Activated CD4-positive, alpha-beta T cell treated with anti-CD3 and anti-CD28 coated beads, Interleukin-2, amount 50 U/mL, for 4 hours (primary cell): Measurements from ENCODE around the gene DPP10.
"Not testable (repeated sequence)": the region's sequence is repeated elsewhere in the genome, so short reads cannot be mapped to it uniquely, and the experiment has no call there.

Experiments used
- DNase-seq, 2 experiments: peaks; one replicate each; pipeline ENCODE4 v3.0.0-alpha.2; 2020

The DPP10 gene

DNA sequence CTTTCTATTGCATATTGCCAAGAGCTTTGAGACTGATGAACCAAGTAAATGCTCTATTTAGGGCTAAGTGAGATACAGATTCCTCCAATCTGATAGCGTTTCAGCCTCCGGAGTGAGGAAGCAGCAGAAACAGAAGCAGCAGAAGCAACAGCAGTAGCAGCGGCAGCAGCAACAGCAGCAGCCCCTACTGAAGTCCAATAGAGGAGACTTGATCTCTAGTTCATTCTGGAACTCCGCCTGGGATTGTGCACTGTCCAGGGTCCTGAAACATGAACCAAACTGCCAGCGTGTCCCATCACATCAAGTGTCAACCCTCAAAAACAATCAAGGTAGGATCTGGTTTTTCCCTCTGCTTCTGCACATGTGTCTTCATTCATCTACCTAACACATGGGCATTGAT, at the start of gene DPP10:
TSS of gene DPP10 (plus strand) at position 132 of the 400 bp plus-strand sequence.
- DNase-seq: no peak

DNA sequence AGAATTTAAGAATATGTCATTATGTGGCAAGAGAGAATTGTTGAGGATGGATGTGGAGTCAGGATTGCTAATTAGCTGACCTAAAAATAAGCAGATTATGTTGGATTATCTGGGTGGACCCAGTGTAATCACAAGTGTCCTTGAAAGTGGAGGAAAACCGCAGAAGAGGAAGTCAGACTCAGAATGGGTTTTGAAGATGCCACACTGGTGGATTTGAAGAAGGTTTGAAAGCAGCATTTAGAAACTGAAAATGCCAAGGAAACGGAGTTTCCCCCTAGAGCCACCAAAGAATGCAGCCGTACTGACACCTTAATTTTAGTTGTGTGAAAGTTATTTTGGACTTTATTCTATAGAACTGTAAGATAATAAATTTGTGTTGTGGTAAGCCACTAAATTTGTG, 41.6 kb upstream of the DPP10 start:
- DNase-seq: no peak

DNA sequence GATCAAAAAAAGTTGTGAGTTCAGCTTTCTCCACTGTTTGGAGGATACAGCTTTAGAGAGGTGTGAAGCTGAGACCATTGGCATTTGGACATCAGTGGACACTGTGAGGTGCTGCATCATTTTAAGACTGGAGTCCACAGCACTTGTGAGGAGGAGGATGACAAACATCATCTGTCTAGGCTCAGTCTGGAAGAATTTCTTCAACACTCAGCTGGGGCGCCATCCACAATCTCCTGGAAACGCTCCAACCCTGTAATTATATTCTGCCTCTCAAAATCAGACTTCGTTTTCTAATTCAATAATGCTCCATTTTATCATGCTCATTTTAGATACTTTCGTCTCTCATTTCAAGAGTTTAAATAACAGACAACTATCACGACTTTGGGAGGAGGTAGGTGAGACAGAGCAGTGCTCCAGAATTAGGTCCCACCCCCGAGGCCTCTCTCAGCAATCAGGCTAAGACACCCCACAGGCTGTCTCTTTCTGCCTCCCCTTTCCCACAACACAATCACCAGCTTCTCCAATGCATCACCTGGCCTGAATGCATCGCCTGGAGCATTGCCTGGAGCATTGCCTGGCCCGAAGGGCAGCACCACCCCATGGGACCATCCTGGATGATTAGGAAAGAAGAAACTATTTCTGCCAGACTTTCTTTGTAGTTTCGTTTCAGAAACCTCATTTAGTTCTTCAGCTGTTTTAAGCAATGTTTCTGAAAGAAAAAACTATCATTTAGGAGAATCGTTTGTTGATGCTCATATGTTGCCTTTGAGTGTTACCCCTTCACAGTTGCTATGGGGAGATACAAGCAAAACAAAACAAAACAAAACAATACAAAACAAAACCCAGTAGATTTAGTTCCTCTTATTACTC, 37.0 kb upstream of the DPP10 start:
- DNase-seq: no peak

DNA sequence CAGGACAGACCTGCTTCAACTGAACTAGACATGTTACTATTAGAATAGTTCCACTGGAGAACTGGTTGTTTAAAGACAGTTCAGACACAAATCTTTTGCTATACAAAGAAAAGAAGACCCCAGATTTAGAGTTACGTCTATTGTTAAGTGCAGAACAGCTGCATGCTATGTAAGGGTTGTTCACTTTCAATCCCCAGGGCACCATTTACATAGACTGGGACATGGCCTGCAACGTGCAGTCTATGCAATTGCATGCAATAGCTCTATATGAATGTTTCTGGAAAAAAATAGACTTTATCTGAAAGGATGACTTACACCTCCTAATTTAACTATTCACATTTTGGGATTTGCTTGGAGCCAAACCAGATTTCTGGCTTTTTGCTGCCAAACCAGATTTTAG, 36.1 kb upstream of the DPP10 start:
- DNase-seq: no peak

DNA sequence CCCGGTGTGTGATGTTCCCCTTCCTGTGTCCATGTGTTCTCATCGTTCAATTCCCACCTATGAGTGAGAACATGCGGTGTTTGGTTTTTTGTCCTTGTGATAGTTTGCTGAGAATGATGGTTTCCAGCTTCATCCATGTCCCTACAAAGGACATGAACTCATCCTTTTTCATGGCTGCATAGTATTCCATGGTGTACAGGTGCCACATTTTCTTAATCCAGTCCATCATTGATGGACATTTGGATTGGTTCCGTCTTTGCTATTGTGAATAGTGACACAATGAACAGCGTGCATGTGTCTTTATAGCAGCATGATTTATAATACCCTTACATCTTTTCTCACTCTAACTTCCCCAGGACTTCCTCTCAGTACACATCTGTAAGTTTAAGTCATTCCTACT, 35.1 kb upstream of the DPP10 start:
- not testable (repeated sequence) for DNase-seq

DNA sequence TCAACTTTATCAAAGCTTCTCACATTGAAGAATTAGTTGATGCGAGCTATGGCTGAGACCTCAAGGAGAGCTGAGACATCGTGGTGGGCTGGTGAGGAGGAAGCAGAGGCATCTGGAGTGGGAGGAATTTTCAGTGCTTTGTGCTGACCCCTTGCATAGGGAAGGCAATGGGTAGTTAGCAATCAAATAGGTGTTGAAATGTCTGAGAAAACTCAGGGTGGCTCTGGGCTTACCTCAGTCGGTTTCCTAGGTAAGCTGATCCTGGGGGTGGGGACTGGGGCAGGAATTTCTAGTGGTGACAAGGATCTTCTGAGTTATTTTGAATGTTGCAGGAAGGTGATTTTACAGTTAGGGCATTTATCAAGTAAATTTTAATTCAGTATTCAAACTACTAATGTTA, 20.7 kb upstream of the DPP10 start:
- no peak for DNase-seq

DNA sequence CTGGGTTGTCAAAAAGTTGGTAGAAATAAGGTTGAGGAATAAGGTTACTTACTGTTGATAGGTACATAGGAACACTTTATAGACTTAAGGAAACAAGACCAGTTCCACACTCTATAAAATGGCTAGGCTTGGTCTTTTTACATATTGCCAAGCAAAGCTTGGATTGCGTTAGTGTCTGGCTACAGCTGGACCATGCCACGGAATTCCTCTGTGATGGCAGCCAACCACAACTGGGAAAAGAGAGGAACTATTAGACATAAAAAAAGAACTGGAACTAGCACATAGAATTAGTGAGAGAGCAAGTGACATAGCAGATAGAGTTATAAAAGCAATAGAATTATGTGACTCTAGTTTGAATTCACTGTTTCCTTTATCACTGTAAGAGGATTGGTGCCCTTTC, 17.7 kb upstream of the DPP10 start:
- no peak for DNase-seq

DNA sequence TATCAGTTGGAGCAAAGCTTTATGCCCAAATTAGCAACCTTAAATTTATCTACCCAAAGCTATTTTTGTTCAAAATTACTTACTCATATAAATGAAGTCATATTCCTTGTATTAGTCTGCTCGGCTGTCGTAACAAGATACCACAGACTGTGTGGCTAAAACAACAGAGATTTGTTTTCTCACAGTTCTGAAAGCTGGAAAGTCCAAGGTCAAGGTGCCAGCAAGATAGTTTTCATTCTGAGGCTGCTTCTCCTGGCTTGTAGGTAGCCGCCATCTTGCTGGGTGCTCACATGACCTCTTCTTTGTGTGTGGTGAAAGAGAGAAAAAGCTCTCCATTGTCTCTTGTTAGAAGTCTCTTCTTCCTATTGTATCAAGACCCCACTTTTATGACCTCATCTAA, 15.7 kb upstream of the DPP10 start:
- DNase-seq: no peak

DNA sequence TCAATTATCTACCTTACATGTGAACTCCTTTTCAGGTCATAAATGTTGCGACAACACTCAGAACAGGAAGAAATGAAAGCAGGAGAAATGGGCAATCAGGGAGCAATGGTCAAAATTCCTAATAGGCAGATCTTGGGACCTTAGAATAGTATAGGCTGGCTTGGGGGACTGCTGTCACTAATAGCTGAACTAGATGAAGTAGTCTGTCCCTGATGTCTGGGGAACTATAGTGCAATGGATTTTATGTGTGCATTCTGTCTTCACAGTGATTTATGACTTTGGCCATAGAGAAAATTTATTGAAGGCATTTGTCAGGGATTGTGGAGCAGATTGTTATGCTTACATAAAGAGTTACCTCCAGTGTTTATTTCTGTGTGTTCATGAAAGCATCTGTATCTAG, 6.1 kb upstream of the DPP10 start:
- DNase-seq: no peak

DNA sequence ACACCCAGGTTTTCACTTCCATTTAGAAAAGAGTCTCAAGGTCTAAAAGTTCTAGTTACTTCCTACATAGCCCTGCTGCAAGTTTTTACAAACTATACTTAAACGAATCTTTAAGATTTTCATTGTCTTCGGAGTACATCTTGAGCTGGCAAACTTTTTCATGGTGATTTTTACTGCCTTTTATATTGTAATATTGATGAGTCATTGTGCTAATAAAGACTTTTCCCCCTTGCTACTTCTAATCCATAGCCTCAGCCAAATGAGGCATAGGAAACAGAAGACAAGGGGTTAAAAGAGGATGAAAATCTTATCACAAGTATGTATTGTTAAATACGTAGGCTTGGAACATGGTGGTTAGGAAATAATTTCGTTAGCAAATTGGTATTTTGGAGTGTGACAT, 4.1 kb downstream of the DPP10 start:
- no peak for DNase-seq

DNA sequence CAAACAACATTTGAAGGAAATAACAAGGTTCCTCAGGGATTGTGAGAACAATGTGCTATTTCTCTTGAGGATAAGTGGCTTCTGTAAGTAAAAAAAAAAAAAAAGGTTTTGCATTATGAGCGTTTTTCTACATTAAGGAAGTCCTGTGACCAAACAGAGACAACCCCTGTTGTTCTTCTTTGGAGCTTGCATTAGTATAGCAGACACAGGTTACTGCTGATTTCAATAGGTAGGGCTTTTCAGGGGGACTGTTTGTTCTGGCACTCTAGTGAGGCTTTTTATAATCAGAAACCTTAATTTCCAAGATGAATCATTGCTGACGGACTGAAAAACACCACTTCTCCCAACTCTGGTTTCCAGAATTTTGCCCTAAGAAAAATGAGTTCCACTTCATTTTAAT, 8.2 kb downstream of the DPP10 start:
- DNase-seq: no peak

DNA sequence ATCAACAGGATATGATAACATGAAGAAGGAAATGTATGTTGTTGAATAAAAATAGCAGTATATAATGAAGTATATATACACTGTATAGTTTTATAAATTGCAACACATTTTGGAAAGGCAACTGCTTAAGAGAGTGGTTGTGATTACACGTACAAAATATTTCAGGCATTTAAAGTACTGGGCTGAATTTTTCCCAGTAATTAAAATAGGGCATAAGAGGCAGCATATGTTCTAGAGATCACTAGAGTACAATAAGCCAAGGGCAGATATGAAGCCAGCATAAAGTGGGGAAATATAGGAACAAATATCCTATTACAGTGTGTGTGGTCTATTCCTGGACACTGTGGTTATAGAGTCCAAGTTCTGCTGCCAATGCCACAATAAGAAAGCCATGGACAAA, 14.1 kb downstream of the DPP10 start:
- DNase-seq: no peak

DNA sequence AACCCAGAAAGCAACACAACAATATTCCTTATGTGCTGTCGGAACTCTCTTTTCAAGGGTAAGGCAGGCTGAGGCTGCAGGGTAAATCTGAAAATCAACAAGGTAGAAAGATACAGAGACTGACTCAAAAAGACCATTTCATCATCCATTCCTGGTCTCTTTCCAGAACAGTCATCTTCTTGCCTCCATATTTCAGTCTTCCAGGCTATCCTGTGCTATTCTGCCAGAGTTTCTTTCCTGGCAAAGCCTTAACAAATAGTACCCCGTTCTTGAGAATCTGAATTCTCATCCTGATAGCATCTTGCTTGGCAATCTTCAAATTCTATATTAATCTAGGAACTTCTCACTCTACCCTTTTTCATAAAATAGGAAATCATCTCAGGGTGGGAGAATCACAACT, 15.5 kb downstream of the DPP10 start:
- no peak for DNase-seq

DNA sequence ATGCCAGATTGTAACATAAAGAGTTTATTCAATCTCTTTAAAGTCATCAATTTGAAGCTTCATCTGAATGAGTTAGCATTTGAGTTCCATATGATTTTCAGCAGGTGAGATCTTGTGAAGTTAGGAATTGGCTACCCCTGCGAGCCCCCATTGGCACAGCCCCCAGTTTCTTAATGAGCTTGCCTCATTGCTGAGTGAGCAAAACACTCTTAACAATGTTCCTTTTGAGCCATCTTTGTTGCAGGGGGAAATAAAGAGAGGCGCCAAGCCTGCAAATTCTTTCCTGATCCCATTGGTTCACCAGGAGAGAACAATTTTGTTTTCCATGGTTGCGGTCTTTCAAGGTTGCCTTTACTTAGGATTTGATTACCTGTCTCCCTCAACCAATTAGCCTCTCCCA, 18.7 kb downstream of the DPP10 start:
- no peak for DNase-seq

DNA sequence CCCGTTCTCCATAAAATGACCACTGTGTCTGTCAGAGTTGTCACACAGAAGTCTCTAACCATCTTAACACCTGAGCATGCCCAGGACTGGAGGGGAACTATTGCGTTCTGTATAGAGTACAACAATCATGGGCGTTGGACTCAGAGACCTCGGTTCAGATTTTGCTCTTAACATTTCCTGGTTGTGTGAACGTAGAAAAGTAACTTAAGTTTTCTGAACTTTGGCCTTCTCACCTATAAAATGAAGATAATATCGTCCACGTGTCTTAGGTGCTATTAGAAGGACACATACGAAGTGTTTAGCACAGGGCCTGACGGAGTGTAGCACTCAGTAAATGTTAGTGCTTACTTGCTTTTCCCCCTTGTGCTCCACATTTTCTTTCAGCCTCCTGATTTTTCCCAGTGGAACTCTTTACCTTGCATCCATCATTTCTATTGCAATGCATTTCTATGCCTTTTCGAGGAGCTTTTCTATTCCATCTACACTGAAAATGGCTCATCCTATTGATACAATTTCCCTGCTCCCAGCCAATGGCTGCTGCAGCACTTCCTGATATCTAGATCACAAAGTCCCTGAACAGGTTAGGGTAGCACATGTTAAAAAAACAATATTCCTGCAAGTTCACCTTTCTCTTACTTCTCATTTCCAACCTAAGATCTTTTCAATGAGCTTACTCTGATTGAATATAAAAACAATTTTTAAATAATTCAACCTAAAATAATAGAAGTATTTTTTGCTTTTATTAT, 22.7 kb downstream of the DPP10 start:
- no peak for DNase-seq

DNA sequence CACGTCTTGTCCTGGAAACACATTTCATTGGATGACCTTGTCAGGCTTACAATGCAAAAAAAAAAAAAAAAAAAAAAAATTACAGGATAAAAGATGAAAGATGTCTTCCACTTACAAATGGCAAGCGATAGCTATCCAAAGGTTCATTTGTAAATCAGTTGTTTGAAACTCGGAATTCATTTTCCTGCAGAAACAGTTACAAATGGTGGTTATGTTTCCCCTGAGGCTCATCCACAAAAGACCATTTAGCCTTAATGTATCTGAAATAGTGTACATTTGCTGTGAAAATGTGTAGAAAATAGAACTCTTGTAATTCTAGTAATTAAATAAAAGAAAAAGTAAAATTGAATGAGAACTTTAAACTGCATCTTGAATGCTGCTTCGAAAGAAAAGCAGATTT, 25.9 kb downstream of the DPP10 start:
- DNase-seq: no peak

DNA sequence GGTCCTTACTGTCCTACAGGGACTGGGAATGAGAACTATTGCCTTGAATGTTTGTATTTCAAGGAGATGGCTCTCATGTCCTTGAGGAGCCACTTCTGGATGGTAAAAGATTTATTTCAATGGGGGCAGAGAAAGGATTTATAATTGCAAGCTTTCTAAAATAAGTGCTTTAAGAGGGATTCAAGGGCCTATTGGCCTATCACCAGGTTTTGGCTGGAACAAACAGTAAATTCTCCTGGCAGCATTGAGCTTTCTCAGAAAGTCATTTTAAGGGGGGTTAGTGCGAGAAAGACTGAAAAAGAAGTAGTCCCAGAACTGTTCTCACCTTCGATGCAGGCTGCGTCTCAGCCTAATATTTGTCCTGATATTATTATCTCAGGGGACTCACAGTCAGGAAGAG, 29.8 kb downstream of the DPP10 start:
- no peak for DNase-seq

DNA sequence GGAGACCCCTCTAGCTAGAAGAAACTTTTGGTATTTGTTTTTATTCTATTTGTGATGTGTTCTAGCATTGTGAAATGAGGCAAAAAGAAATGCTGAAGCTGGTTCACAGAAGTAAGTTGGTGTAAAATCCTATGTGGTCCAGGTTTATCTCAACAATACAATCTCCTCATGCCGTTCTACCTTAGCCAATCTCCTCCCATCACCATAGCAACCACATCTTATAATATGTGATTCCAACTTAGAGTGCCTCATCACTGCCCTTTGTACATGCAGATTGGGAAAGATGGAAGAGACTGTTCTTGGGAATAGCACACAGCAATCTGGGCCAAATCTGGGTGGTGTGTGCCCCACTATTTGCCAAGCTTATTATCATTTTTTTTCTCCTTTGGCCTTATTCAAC, 30.3 kb downstream of the DPP10 start:
- no peak for DNase-seq

DNA sequence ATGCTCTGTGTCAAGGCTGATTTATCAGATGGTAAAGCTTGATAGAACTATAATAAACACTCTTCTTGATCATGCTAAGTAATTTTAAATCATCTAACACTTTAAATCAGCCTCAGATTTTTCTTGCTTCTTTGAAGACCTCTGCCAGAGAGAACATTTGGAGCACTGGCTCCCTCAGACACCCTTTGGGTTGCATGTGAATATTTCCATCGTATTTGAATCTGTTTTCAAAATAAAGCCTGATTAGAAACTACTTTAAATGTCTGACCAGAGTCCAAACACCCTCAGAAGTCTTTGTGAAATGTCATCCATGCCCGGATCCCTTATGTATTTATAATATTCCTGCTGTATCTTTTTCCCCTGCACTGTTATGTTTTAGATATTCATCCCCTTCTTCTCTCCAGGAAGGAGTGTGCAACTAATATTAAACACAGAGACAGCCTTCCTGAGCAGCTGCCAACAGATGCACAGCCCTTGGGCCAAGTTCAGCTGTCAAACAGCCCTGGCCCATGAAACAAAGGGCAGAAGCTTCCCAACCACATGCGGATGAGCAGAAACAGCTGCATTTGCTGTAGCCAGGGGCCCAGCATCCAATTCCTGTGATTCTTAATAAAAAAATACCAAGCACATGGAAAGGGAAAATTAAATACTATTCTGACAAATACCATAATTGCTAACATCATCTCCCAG, 46.5 kb downstream of the DPP10 start:
- no peak for DNase-seq

DNA sequence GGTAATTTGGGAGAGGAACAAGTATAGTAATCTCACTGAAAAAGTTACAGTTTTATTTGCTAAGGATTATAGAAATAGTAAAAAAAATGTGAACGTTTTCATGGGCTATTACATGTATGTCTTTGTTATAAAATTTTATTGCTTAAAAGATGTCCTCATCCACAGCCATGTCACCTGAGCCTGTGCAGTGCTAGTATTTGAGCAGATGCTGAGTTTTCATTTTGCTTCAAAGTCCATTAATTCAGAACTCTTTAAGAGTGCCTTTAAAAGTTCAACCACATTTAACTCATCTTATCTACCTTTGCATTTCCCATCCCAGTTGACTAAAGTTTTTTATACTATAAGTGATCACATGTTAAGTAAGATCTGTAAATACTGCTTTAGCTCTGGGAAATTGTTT, 52.6 kb downstream of the DPP10 start:
- DNase-seq: no peak

DNA sequence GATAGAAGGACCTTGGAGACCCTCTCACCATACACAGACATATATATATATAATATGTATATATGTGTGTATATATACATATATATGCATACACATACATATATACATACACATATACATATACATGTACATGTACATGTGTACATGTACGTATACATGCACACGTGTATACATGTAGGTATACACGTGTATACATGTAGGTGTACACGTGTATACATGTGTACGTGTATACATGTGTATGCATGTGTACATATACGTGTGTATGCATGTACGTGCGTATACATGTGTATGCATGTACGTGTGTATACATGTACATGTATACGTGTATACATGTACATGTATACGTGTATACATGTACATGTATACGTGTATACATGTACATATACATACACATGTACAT, 54.5 kb downstream of the DPP10 start:
- DNase-seq: no peak

DNA sequence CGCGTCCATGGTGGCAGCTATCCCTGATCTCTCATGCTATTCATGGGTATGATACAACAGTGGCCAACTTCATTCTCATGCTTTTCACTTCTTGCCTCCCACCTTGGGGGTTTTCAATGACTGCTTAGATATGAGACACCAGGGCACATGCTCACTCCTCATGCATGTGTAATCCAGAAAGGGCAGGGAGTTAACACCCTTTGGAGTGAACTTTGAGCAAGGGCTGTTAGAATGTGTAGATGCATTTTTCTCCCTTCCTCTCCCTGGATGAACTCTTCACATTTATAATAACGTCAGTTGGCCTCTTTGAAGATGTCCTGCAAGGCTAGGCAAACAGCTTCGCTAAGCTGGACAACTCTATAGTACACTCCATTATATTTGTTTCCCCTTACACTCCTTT, 56.7 kb downstream of the DPP10 start:
- no peak for DNase-seq

DNA sequence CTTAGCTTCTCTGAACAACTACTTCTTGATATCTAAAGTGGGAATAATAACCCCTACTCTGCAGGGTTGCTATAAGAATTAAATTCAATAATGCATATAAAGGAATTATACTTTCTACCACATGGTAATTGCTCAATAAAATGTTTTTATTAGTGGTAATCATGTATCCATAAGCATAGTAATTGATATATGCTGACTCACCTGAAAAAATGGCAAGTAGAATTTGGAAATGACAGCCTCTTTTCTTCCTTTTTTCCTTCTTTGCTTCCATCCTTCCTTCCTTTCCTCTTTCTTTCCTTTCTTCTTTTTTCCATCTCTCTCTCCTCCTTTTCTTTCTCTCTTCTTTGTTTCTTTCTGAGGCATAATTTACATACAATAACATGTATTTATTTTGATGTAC, 65.3 kb downstream of the DPP10 start:
- no peak for DNase-seq

DNA sequence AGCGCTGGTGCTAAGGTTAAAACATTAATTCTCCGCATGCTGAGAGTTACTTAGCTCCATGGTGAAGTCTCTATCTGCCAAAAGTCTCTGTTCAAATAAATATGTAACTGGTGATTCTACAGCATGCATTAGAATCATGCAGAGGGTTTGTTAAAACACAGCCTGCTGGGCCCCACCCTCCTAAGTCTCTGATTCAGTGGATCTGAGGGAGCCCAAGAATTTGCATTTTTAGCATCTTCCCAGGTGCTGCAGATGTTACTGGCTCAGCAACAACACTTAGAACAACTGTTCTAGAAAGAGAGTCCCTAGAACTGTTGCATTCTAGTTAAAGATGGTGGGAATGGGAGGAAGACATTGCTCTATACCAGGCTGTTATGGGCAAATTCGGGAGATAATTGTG, 73.4 kb downstream of the DPP10 start:
- DNase-seq: no peak
